Measurements from ENCODE around the gene PTOV1. TPM values are rescaled to one million over a fixed set of nuclear protein-coding genes. Genes with fewer than 3 reads are reported as not detected.

The PTOV1 gene
- polyA plus RNA-seq, 3 donors = 278 to 373 (median 349) TPM

DNA sequence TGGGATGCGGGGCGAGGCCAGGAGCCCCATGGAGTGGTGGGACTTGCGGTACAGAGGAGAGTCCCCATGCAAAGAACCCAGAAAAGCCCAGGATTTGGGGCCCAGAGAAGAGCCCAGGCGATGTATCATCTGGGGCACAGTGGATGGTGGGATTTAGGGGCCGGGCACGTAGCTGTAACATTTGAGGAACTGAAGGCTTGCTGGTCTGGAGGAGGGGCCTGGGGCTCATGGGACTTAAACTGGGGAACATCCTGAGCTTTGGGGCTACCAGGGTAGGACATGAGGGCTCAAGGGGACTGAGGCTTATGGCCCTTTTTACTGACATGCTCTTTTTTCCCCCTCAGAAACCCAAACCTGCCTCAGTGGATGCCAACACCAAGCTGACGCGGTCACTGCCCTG is 19.4 kb upstream of the PTOV1 start:
- DNase-seq (ENCODE audit: extremely low read depth in 1 of 11, low read depth in 9 of 11, low spot score in 4 of 11) = no peak

DNA sequence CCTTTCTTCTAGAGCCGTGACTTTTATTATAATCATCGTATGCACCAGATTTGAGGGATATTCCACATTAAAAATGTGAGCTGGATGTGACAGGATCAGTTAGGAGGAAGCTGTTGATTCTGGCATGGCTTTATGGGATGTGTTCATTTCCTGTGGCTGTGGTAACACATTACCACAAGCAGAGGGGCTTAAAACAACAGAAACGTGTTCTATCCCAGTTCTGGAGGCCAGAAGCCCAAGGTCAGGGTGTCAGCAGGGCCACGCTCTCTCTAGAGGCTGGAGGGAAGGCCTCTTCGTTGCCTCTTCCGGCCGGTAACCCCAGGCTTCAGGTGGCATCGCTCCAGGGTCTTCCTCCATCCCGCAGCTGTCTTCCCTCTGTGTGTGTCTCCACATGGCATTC is 18.4 kb upstream of the PTOV1 start:
- no peak for DNase-seq (ENCODE audit: extremely low read depth in 1 of 11, low read depth in 9 of 11, low spot score in 4 of 11)

DNA sequence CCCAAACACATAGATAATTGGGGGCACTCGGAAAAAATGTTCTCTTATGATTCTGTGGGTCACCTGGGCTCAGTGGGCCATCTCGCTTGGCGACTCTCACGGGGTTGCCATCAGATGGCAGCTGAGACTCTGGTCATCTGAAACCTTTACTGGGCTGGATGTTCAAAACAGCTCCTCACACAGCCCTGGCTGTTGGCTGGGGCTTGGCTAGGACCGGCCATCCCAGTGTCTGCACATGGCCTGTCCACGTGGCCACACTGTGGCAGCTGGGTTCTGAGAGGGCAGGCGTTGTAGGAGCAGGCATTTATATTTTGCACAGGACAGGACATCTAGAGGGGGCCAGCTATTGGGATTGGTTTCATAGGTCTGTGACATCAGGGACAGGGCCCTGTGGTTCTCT is 17.4 kb upstream of the PTOV1 start:
- DNase-seq (ENCODE audit: extremely low read depth in 1 of 11, low read depth in 9 of 11, low spot score in 4 of 11) = no peak

DNA sequence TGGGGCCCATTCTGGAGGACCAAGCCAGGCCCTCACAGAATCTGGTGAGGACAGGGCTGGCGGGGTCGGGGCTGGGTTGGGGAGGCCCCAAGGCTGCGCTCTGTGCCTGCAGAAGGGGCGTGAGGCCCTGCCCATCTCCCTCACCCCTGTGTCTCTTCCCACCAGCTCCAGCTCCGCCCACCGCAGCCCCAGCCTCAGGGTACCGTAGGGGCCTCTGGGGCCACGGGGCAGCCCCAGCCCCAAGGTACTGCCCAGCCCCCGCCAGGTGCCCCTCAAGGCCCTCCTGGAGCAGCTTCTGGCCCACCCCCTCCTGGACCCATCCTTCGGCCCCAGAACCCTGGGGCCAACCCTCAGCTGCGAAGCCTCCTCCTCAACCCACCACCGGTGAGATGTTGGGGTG is 15.4 kb upstream of the PTOV1 start:
- DNase-seq (ENCODE audit: extremely low read depth in 1 of 11, low read depth in 9 of 11, low spot score in 4 of 11) = no peak

DNA sequence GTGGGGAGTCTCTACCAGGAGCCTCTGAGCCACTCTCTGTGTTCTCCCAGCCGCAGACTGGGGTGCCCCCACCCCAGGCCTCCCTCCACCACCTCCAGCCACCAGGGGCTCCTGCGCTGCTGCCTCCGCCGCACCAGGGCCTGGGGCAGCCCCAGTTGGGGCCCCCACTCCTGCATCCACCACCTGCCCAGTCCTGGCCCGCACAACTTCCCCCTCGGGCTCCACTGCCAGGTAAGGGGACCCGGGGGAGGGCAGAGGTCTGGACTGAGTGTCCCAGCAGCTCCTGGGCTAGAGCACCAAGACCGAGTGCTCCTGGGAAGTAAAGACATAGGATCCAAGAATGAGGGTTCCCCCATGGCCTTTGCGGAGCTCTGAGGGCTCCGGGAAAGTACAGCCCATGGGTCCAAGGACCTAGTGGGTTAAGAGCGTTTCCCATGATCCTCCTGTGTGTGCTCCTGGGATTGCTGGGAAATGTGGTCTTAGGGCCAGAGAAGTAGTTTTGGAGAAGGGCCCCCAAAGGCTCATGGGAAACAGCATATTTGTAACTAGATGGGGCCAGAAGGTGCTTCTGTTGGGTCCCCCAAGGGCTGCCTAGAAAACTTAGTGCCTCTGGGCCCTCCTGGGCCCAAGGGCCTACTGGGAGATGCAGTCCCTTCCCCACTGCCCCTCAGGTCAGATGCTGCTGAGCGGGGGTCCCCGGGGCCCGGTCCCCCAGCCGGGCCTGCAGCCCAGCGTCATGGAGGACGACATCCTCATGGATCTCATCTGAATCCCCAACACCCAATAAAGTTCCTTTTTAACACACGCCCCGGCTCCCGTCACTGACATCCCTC is 14.6 kb upstream of the PTOV1 start:
- no peak for DNase-seq (ENCODE audit: extremely low read depth in 1 of 11, low read depth in 9 of 11, low spot score in 4 of 11)

DNA sequence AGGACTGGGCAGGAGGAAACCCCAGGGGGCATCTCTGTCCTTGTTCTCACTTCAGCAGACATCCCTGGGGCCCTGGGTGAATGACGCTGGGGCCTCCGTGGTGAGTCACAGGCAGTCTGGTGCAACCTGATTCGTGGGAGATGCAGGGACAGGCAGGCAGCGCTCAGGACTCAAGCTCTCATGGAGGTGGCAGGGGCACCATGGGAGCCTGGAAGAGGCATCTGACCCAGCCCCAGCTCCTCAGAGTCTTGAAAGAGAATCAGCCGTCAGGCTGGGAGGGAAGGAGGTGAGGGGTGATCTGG is 14.0 kb upstream of the PTOV1 start:
- DNase-seq (ENCODE audit: extremely low read depth in 1 of 11, low read depth in 9 of 11, low spot score in 4 of 11) = no peak

DNA sequence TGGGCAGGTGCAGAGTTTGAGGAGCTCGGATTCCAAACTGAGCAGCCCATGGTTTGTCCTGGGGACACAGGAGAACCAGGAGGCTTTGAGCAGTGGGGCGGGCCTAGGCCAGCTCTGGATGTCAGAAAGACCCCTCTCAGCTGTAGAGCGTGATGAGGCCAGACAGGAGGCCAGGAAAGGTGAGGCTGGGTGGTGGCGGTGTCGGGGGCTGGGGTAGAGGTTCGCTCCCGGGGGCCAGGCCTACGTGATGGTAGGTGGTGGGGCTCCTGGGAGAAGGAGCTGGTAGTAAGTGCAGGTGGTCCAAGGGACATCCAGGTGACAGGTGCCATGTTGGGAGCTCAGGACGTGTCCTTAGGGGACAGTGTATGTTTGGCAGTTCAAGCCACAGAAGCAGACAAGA is 13.5 kb upstream of the PTOV1 start:
- no peak for DNase-seq (ENCODE audit: extremely low read depth in 1 of 11, low read depth in 9 of 11, low spot score in 4 of 11)

DNA sequence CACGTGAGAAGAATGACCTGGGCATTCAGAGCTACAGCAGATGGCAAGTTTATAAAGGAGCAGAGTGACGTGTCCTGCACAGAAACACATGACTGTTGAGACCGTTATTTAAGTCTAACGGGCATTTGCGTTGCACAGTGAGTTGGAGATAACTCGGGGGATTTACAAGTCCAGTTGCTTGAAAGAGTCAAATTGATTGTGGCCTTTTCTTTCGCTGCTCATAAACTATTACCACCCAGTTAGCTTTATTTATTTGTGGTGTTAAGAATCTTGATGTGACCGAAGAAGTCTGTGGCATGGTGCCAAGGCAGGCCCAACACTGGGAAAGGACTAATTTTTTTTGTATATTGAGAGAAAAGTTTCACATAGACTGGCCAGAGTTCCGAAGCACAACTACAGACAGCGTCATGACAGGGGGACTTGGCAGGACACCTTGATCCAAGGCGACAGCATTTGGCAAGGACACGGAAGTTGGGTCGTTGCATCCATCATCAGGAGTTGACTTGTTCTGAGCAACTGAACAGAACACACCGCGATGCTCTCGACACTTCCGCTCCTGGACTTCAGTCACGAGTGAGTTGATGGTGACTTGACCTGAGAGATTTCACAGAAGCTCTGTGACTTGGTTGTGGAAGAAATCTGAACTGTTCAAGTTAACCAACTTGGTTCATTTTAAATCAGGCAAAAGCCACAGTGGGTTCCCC is 11.9 kb upstream of the PTOV1 start:
- DNase-seq (ENCODE audit: extremely low read depth in 1 of 11, low read depth in 9 of 11, low spot score in 4 of 11) = no peak

DNA sequence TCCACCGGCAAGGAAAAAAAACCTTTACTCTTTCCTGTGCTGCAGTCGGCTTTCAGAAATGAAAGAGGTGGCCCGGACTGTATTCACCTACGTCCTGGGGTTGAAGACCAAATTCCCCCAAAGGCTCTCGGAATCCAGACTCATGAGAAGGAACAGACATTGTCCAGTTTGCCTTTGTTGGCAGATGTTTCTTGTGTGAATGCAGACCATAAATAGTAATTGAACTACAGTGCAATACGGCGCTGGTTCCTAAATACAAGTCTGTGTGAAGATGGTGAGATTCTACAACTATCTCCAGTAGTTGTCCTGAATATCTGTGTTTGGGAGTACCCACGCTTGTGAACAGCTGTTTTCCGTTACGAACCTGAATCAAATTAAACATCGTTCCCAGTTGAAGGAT is 11.2 kb upstream of the PTOV1 start:
- DNase-seq (ENCODE audit: extremely low read depth in 1 of 11, low read depth in 9 of 11, low spot score in 4 of 11) = no peak

DNA sequence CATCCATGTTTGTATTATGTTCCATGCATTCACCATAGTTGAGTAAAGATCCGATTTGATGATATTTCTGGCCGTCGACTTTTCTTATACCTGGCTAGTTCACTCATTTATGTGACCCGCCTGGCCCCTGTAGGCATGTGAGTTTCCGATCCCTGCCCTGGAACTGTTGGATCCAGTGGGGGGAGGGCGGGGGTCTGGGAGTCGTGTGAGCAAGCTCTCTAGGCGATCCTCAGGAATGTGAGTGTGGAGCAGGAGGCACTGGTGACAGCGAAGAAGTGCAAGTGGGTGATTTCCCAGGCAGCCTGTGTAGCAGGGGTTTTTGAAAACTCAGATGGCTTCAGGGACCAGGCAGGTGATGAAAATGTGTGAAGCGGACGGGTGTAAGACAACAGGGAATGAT is 10.6 kb upstream of the PTOV1 start:
- DNase-seq (ENCODE audit: extremely low read depth in 1 of 11, low read depth in 9 of 11, low spot score in 4 of 11) = no peak

DNA sequence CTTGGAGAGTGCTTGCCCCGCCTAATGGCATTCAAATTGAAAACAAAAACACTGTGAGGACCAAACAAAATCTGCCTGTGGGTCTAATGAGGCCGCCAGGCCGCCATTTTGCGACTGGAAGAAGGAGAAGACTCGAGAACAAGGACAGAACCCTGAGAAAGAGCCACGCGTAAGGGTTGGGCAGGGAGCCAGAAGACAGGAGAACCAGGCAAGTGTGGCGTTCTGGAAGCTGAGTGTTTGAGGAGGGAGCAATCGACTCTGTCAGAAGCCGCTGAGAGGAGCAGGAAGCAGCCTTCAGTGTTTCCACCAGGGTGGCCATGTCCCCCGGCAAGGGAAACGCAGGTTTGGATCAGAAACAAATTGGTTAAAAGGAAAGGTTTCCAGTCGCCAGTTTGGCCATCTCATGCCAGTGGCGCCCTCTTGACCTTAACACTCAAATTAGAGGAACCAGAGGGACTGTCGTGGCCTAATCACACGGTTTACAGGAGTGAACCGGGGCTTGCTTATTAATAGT is 10.2 kb upstream of the PTOV1 start:
- no peak for DNase-seq (ENCODE audit: extremely low read depth in 1 of 11, low read depth in 9 of 11, low spot score in 4 of 11)

DNA sequence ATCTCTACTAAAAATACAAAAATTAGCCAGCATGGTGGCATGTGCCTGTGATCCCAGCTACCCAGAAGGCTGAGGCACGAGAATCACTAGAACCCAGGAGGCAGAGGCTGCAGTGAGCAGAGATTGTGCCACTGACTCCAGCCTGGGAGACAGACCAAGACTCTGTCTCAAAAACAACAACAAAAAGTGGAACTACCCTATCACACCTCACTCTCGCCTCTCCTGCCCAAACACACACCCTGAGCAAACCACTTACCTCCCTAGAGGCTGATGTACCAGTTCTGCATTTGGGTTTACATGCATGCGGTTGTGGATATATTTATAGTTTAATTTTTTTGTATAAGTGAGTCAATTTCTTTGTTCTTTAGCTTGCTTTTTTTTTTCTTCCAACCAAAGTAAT is 7.7 kb upstream of the PTOV1 start:
- DNase-seq (ENCODE audit: extremely low read depth in 1 of 11, low read depth in 9 of 11, low spot score in 4 of 11) = no peak

DNA sequence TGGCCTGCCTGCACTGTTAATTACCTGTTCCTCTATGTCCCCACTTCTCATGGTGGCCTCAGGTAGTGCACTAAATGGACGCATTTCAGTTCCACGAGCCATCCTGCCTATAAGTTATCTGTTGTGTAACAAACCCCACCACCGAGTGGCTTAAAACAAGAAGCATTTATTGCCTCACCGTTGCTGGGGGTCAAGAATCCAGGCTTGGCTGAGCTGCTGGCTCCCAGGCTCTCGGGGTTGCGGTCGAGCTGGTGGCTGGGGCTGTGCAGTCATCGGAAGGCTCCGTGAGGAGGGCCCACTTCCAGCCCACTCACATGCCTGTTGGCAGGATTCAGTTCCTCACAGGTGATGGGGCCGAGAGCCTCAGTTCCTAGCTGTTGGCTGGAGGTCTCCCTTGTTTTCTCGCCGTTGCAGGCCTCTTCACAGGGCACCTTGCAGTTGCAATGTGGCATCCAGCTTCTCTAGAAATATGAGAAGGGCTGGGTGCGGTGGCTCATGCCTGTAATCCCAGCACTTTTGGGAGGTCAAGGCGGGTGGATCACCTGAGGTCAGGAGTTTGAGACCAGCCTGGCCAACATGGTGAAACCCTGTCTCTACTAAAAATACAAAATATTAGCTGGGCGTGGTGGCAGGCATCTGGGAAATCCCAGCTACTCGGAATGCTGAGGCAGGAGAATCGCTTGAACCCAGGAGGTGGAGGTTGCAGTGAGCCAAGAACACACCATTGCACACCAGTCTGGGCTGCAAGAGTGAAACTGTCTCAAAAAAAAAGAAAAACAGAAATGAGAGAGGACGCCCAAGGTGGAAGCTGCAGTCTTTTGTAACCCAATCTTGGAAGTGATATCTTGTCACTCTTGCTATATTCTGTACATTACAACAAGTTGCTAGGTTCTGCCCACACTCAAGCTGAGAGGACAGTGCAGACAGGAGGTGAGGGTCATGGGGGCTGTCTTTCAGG is 6.5 kb upstream of the PTOV1 start:
- no peak for DNase-seq (ENCODE audit: extremely low read depth in 1 of 11, low read depth in 9 of 11, low spot score in 4 of 11)

DNA sequence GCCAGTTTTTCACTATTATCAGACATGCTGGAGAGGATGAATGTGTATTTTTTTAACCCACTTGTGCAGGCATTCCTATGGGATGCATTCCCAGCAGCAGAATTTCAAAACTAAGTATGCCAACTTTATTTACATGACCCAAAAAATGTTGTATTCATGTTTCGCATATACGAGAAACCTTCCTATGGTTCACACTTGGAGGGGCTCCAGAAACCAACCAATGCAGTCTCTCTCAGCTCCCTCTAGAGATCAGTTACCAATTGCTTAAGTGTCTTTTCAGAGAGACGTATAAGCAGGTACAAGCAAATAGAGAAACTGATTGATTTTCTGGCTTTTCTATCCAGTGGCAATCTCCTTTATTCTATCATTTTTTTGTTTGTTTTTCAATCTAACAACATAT is 5.5 kb upstream of the PTOV1 start:
- no peak for DNase-seq (ENCODE audit: extremely low read depth in 1 of 11, low read depth in 9 of 11, low spot score in 4 of 11)

DNA sequence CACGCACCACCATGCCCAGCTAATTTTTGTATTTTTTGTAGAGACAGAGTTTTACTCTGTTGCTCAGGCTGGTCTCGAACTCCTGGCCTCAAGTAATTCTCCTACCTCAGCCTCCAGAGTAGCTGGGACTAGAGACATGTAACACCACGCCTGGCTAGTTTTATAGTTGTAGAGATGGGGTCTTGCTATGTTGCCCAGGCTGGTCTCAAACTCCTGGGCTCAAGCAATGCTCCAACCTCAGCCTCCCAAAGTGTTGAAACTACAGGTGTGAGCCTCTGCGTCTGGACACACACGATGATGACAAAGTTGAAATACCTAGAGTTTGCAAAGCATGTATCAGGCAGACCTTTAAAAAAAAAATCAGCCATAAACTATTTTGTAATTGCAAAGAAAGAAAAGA is 4.6 kb upstream of the PTOV1 start:
- no peak for DNase-seq (ENCODE audit: extremely low read depth in 1 of 11, low read depth in 9 of 11, low spot score in 4 of 11)

DNA sequence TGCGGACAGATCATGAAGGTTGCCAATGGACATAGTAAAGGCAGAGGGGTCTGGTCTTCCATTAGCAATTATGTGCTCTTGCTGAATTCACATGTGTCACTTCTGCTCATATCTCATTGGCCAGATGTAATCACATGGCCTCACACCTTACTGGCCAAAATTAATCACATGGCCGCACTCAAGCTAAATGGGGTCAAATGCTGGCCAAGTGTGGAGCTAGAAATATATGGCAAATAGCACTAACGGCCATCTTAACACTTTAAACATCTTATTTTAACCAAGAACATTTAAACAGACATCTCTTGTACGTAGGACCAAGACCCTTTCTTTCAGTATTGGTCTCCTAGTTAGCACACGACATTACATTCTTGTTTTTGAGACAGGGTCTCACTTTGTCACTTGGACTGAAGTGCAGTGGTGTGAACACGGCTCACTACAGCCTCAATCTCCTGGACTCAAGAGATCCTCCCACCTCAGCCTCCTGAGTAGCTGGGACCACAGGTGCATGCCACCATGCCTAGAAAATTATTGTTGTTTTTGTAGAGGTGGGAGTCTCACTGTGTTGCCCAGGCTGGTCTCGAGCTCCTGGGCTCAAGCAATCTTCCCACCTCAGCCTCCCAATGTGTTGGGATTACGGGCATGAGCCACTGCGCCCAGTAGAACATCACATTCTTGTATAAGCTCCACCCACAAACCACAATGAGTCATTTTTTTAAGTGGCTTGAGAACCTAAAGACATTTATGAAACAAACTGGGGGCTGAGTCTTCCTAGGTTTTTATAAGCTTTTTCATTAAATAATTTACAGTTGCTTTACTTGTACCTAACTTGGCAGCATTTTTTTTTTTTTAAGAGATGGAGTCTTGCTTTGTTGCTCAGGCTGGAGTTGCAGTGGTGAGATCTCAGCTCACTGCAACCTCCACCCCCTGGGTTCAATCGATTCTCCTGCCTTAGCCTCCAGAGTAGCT is 2.9 kb upstream of the PTOV1 start:
- DNase-seq (ENCODE audit: extremely low read depth in 1 of 11, low read depth in 9 of 11, low spot score in 4 of 11) = no peak

DNA sequence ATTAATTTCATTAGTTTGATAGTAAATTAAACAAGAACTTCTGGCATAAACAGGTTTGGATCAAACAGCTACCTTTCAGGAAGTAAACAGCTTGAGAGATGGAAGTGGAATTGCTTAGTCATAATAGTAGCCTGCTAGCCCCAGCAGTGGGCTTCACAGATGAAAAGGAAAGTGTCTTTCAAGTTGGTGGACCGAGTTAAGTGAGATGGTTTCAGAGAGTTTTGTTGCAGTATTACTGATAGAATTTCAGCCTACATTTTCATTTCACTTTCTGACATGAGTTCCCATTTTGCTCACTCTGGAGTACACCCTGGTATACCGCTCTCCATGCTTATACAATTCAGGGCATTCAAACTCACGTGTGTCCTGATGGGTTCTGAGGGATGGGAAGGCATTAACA is 2.0 kb upstream of the PTOV1 start:
- no peak for DNase-seq (ENCODE audit: extremely low read depth in 1 of 11, low read depth in 9 of 11, low spot score in 4 of 11)

DNA sequence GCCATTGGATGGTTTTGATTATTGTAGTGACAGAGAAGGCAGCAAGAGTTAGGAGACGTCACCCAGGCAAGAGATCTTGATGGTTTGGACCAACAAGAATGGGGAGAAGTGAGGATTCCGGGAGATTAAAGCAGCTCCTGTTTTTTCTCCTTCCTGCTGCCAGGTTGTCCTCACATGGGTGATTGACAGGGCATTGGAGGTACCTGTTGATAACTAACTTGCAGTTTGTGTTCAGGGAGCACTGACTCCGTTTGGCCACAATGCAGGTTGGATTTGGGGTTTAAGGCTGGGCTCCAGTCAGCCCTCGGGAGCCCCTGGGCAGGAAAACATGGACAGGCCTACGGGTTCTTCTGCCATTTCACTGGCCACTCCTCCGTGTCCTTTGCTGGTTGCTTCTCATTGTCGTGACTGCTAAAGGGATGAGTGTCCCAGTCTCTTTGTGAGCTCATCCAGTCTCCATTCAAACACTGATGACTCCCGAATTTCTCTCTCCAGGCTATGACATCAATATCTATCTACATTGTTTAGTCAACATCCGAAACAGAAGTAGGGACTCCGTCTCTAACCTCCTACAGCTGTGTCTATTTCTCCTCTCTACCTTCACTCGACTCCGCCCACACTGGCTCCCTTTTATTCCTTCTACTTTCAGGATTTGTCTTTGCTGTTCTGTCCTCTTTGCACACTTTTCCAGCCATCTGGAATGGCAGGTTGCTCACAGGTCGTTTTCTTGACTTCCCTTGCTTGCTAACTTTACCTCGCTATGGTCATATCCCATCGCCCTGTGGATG is 1.3 kb upstream of the PTOV1 start:
- DNase-seq (ENCODE audit: extremely low read depth in 1 of 11, low read depth in 9 of 11, low spot score in 4 of 11) = no peak
